RWPE2 (cell line): ENCODE data around the gene FGB.

Experiments used
- ATAC-seq: fragments of 200-7000 bp; cut with Tn5 transposase; 3 replicates; pipeline ENCODE4 v1.9.1; 2021; ENCODE audit warnings: low read depth
- DNase-seq: peaks from one replicate; pipeline ENCODE4 v3.0.0-alpha.2; 2020; ENCODE audit warnings: low spot score
- H3K27ac ChIP-seq: fragments of 450-650 bp; 2 replicates; pipeline ENCODE4 v1.5.1; 2017; ENCODE audit warnings: mild to moderate bottlenecking; ENCODE audit not compliant: poor library complexity, severe bottlenecking
- H3K27me3 ChIP-seq: fragments of 250-450 bp; sonication (Bioruptor Pico); 2 replicates; pipeline ENCODE4 v1.5.1; 2021; ENCODE audit warnings: mild to moderate bottlenecking, moderate library complexity; ENCODE audit not compliant: insufficient read depth, poor library complexity, severe bottlenecking
- H3K36me3 ChIP-seq: fragments of 250-450 bp; sonication (Bioruptor Pico); 2 replicates; pipeline ENCODE4 v1.5.1; 2020; ENCODE audit warnings: low read depth, mild to moderate bottlenecking, moderate library complexity
- H3K4me1 ChIP-seq: fragments of 250-450 bp; sonication (Bioruptor Pico); 2 replicates; pipeline ENCODE4 v1.5.1; 2021; ENCODE audit warnings: mild to moderate bottlenecking, moderate library complexity; ENCODE audit not compliant: insufficient read depth, poor library complexity, severe bottlenecking
- H3K4me3 ChIP-seq: fragments of 250-450 bp; sonication (Bioruptor Pico); 2 replicates; pipeline ENCODE4 v1.5.1; 2021; ENCODE audit warnings: mild to moderate bottlenecking, moderate library complexity; ENCODE audit not compliant: severe bottlenecking
- H3K9me3 ChIP-seq: fragments of 250-450 bp; sonication (Bioruptor Pico); 2 replicates; pipeline ENCODE4 v1.5.1; 2021; ENCODE audit warnings: mild to moderate bottlenecking, moderate library complexity; ENCODE audit not compliant: severe bottlenecking
- CTCF ChIP-seq: fragments of 450-650 bp; IDR thresholded peaks from one replicate; pipeline ENCODE4 v1.5.1; 2017; ENCODE audit warnings: mild to moderate bottlenecking, moderate library complexity; ENCODE audit not compliant: poor library complexity, severe bottlenecking

Gene FGB

DNA sequence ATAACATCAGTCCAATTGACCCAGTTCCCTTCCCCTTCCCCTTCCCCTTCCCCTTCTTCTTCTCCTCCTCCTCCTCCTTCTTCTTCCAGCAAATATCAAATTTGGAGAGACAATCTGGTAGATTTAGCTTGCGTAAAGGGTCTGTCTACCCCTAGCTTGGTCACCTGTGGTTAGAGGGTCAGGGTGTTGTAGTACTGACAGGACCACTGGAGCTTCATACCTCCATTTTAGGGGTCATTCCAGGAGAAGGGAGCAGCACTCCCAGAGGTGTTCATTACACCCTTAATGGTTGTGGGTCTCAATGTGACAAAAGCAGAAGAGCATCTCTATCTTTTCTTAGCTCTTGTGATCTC is 3.7 kb upstream of the FGB start:
- Histone ChIP-seq H3K36me3 (no peaks in the 10 kb centered on the region), H3K4me3 (no peak overlapping the region), H3K27ac (no peak overlapping the region), H3K9me3 (no peaks in the 10 kb centered on the region), H3K27me3 (no peaks in the 10 kb centered on the region), H3K4me1 (peaks cover 30% of the 10 kb centered on the region)
- ATAC-seq: no peak
- no peak for TF ChIP-seq CTCF
- DNase-seq: no peak

DNA sequence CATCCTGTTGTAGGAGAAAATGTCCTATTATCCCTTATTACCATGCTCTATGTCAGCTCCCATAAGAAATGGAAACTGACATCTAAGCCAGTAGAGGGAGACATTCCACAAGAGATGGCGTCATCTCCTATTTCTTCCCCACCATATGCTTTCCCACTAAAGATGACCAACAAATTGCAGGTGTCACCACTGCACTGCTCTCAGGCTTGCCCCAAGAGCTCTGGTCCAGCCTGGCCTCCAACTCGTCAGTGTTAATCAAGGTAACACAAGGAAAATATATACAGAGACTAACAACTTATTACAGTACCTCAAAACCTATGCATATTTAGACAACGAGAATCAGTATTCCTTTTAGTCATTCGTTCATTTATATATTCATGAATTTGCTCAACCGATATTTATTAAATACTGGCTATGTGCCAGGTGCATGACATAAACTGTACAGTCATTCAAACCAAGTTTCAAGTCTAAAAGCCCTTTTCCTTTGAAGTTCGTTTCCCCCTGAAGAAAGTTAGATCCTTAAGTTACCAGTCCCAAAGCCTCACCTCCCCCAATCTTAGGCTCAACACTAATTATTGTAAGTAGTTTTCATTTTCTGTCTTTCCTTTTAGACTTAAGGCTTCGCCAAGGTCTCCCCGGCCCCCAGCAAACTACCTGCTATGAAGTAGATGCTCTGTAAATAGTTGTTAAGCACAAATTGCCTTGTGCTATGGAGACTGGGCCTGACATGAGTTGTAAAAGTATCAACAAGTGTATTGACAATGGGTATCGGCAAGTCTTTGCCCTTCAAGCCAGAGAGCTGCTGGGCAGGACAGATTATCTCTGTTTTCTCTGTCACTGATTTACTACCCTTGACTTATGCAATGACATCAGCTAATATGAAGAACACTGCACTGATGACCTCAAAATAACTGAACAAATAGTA is 3.1 kb upstream of the FGB start:
- Histone ChIP-seq H3K27ac (peak overlapping the region; percentile 56), H3K4me1 (peaks cover 36% of the 10 kb centered on the region), H3K9me3 (no peaks in the 10 kb centered on the region), H3K4me3 (no peak overlapping the region), H3K36me3 (no peaks in the 10 kb centered on the region), H3K27me3 (no peaks in the 10 kb centered on the region)
- no peak for DNase-seq
- TF ChIP-seq CTCF: peak; percentile 84
- peak; percentile 43 for ATAC-seq

DNA sequence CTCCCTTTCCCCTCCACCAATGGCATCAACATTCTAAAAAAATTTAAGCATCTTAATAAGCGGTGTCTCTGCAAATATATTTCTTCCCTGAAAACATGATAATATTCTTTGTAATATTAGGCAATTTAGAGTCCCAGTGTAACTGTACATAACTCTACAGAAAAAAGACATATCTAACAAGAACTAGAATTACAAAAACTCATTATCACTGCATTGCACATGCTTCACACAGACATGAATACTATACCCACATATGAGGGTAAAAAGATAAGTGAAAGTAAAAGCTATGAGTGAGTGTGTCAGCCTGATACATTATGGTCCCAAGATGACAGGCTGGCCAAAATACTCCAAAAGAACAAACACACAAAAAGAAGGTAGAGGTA is 2.4 kb upstream of the FGB start:
- no peaks in the 10 kb centered on the region for H3K27me3 ChIP-seq
- DNase-seq (no peak), ATAC-seq (no peak; the same call in 2 of the 3 replicates)
- TF ChIP-seq CTCF: no peak
- H3K36me3 ChIP-seq: no peaks in the 10 kb centered on the region
- no peaks in the 10 kb centered on the region for H3K9me3 ChIP-seq
- H3K27ac ChIP-seq: peak overlapping the region; percentile 56
- no peak overlapping the region for H3K4me3 ChIP-seq
- H3K4me1 ChIP-seq: peaks cover 36% of the 10 kb centered on the region

- peak; percentile 96 for ATAC-seq
- Histone ChIP-seq H3K9me3 (no peaks in the 10 kb centered on the region), H3K4me1 (peaks cover 36% of the 10 kb centered on the region), H3K4me3 (no peak overlapping the region), H3K27me3 (no peaks in the 10 kb centered on the region), H3K36me3 (no peaks in the 10 kb centered on the region), H3K27ac (peak overlapping the region; percentile 56)
- peak; percentile 62 for DNase-seq
- no peak for TF ChIP-seq CTCF
These were observed 2.0 kb upstream of the FGB start for GRCh38 chr4:154560824-154561231.

DNA sequence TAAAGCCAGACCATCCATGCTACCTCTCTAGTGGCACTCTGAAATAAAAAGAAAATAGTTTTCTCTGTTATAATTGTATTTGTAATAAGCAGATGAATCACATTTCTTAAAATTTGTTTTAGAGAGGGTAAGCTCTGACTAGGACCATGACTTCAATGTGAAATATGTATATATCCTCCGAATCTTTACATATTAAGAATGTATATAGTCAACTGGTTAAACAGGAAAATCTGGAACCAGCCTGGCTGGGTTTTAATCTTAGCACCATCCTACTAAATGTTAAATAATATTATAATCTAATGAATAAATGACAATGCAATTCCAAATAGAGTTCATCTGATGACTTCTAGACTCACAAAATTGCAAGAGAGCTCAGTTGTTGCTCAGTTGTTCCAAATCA is 1.5 kb downstream of the FGB start:
- TF ChIP-seq CTCF: no peak
- Histone ChIP-seq H3K9me3 (no peaks in the 10 kb centered on the region), H3K4me3 (no peak overlapping the region), H3K4me1 (peaks cover 46% of the 10 kb centered on the region), H3K27ac (no peak overlapping the region), H3K27me3 (no peaks in the 10 kb centered on the region), H3K36me3 (no peaks in the 10 kb centered on the region)
- DNase-seq (no peak), ATAC-seq (0 out of 3 replicates have a peak, but pooled peaks have one; percentile 3)
